ENCODE measurements around the gene ZCCHC24.
A peak's percentile ranks its signal among the peaks of the same experiment; 100 is the strongest.

Gene ZCCHC24

DNA sequence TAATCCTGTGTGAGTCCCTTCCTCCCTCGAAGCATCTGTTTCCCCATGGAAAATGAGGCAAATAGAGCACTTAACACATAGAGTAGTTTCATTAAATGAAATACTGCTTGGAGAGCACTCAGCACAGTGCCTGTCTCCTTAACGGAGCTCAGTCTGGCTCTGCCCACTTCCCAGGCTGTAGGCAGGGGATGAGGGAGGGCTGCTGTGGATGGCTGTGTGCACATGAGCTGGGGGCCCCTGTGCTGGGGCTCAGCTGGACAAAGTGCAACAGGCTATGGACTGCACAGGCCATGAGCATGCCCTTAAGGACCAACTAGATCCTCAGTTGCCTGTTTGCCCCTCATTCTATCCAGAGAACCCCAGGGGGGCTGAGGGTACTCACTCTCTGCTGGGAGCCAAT is 14.5 kb downstream of the ZCCHC24 start:
- no peak overlapping the region for H3K27ac ChIP-seq (ENCODE audit: low read depth, low read length)
- no peak overlapping the region for H2AFZ ChIP-seq (ENCODE audit: low read length, unreplicated experiment)
- H3K4me1 ChIP-seq (ENCODE audit: control insufficient read depth, insufficient read depth, low read length, unreplicated experiment) = peaks cover 47% of the 10 kb centered on the region
- peaks cover 22% of the 10 kb centered on the region for H3K36me3 ChIP-seq (ENCODE audit: insufficient read depth, low read length)
- no peak overlapping the region for H3K4me3 ChIP-seq (ENCODE audit: low read depth, low read length)
- peaks cover 22% of the 10 kb centered on the region for H3K79me2 ChIP-seq (ENCODE audit: control insufficient read depth, insufficient read depth, low read length, unreplicated experiment)
- no peaks in the 10 kb centered on the region for H3K27me3 ChIP-seq (ENCODE audit: insufficient read depth, low read length)

DNA sequence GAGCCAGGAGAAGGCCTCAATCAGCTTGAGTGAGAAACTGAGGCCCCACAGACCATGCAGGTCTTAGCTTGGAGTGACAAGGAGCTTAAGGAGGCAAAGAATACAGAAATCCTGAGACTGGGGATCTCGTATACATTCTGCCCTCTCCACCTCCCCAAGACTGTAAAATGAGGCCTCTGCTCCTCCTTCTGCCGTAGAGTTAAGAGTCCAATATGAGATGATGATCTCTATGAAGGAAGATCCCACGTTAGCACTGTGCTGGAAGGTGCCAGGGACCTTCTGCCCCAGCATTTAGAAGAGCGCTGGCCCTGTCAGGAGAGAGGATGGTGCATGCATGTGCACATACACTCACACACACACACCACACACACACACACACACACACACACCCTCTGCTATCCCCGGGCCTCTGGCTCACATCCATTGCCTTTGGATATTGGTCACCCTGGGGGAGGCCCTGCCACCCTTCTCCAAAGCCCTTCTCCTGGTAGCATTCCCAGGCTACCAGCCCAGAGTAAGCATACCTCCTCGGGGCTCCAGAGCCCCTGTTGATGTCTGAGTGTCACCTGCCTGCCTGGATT is 15.0 kb downstream of the ZCCHC24 start:
- Histone ChIP-seq H3K36me3 (ENCODE audit: insufficient read depth, low read length) (peaks cover 25% of the 10 kb centered on the region), H3K4me3 (ENCODE audit: low read depth, low read length) (no peak overlapping the region), H3K79me2 (ENCODE audit: control insufficient read depth, insufficient read depth, low read length, unreplicated experiment) (peaks cover 20% of the 10 kb centered on the region), H3K27me3 (ENCODE audit: insufficient read depth, low read length) (no peaks in the 10 kb centered on the region), H3K27ac (ENCODE audit: low read depth, low read length) (no peak overlapping the region), H2AFZ (ENCODE audit: low read length, unreplicated experiment) (no peak overlapping the region), H3K4me1 (ENCODE audit: control insufficient read depth, insufficient read depth, low read length, unreplicated experiment) (peaks cover 42% of the 10 kb centered on the region)

DNA sequence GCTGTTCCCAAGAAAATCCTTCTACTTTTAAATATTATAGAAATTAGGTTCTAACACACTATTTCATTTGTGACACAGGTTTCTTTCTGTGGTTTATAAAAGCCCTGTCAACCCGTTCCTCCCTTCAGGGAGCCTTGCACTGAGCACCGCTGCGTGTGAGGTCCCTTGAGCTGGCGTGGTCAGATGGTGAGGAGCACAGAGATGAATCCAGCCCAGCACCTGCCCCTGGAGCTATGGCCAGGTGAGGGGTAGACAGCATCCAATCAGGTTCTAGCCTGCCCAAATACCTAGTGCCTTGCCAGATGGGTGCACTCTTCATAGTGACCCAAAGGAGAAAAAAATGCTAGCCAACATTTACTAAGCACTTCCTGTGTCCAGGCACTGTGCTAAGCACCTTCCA is 15.7 kb downstream of the ZCCHC24 start:
- H3K4me3 ChIP-seq (ENCODE audit: low read depth, low read length) = no peak overlapping the region
- peaks cover 29% of the 10 kb centered on the region for H3K36me3 ChIP-seq (ENCODE audit: insufficient read depth, low read length)
- no peak overlapping the region for H3K27ac ChIP-seq (ENCODE audit: low read depth, low read length)
- H3K4me1 ChIP-seq (ENCODE audit: control insufficient read depth, insufficient read depth, low read length, unreplicated experiment) = peaks cover 37% of the 10 kb centered on the region
- no peaks in the 10 kb centered on the region for H3K27me3 ChIP-seq (ENCODE audit: insufficient read depth, low read length)
- peaks cover 20% of the 10 kb centered on the region for H3K79me2 ChIP-seq (ENCODE audit: control insufficient read depth, insufficient read depth, low read length, unreplicated experiment)
- H2AFZ ChIP-seq (ENCODE audit: low read length, unreplicated experiment) = no peak overlapping the region

DNA sequence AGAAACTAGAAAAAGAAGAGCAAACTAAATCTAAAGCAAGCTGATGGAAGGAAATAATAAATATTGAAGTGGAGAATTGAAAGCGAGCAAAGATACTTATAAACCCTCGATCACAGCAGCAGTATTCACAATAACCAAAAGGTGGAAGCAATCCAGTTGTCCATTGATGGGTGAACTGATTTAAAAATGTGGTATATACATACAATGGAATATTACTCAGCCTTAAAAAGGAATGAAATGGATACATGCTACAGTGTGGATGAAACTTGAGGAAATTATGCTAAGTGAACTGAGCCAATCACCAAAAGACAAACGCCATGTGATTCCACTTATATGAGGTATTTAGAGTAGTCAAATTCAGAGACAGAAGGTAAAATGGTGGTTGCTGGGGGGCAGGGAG is 17.5 kb downstream of the ZCCHC24 start:
- Histone ChIP-seq H3K4me3 (ENCODE audit: low read depth, low read length) (no peak overlapping the region), H3K79me2 (ENCODE audit: control insufficient read depth, insufficient read depth, low read length, unreplicated experiment) (peaks cover 7% of the 10 kb centered on the region), H3K27ac (ENCODE audit: low read depth, low read length) (no peak overlapping the region), H2AFZ (ENCODE audit: low read length, unreplicated experiment) (no peak overlapping the region), H3K27me3 (ENCODE audit: insufficient read depth, low read length) (no peaks in the 10 kb centered on the region), H3K36me3 (ENCODE audit: insufficient read depth, low read length) (peaks cover 29% of the 10 kb centered on the region), H3K4me1 (ENCODE audit: control insufficient read depth, insufficient read depth, low read length, unreplicated experiment) (peaks cover 24% of the 10 kb centered on the region)

DNA sequence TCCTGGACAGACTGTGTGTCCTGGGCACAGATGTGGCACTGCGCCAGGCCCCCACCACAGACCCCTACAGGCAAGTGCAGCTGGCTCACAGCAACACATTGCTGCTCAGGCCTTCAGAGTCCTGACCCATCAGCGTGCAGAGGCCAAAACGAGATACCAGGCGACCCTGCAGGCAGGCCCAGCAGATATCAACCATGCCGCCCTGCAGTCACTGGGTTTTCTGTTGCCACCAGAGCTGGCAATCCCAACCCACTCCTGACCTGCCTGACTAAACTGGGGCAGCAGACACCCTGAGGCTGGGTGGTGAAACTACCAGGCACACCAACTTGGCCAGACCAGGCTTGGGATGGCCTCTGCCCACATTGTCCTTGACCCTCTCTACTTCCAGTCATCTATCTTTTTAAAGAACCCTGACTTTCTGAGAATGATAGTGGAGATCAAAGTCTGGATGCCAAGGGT is 20.3 kb downstream of the ZCCHC24 start:
- no peaks in the 10 kb centered on the region for H3K27me3 ChIP-seq (ENCODE audit: insufficient read depth, low read length)
- peaks cover 4% of the 10 kb centered on the region for H3K79me2 ChIP-seq (ENCODE audit: control insufficient read depth, insufficient read depth, low read length, unreplicated experiment)
- peaks cover 27% of the 10 kb centered on the region for H3K36me3 ChIP-seq (ENCODE audit: insufficient read depth, low read length)
- H3K4me1 ChIP-seq (ENCODE audit: control insufficient read depth, insufficient read depth, low read length, unreplicated experiment) = peaks cover 24% of the 10 kb centered on the region
- no peak overlapping the region for H2AFZ ChIP-seq (ENCODE audit: low read length, unreplicated experiment)
- no peak overlapping the region for H3K27ac ChIP-seq (ENCODE audit: low read depth, low read length)
- no peak overlapping the region for H3K4me3 ChIP-seq (ENCODE audit: low read depth, low read length)

DNA sequence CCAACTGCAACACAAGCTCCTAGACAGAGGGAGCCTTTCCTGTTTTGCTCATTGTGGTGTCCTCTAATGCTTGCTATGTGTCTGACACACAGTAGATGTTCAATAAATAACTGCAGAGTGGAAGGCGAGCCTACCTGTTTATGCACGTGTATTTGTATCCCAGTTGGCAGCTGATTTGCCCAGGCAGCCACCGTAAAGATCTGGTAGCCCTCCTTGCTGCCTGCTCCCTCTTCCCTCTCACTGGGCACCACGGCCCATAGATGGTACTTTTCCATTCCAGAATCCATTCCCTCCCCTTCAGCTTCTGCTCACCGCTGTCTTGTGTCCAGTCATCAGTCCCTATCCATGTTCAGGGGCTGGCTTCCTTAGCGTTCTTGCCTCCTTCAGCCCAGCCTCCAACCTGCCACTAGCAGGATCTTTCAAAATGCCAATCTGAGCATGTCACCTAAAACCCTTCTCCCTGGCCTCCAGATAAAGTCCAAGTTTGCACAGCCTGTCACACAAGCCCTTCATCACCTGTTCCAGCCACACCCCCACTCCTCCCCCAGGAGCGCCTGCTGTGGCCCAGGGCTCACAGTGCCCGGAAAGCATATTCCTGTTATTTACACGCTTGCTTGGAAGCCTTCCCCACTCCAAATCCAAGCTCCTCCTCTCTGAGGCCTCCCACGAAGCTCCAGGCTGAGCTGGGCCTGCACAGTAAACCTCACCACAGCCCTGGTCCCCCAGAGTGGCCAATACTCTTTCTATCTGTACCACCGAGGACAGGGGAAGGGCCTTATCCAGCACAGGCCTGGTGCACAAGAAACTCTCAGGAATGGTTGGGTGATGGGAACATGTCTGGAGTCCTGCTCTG is 21.0 kb downstream of the ZCCHC24 start:
- H3K4me1 ChIP-seq (ENCODE audit: control insufficient read depth, insufficient read depth, low read length, unreplicated experiment) = peaks cover 24% of the 10 kb centered on the region
- H3K4me3 ChIP-seq (ENCODE audit: low read depth, low read length) = no peak overlapping the region
- H3K36me3 ChIP-seq (ENCODE audit: insufficient read depth, low read length) = peaks cover 22% of the 10 kb centered on the region; the same call in 1 of the 2 replicates
- H3K27me3 ChIP-seq (ENCODE audit: insufficient read depth, low read length) = no peaks in the 10 kb centered on the region
- H3K79me2 ChIP-seq (ENCODE audit: control insufficient read depth, insufficient read depth, low read length, unreplicated experiment) = peaks cover 4% of the 10 kb centered on the region
- no peak overlapping the region for H3K27ac ChIP-seq (ENCODE audit: low read depth, low read length)
- no peak overlapping the region for H2AFZ ChIP-seq (ENCODE audit: low read length, unreplicated experiment)

DNA sequence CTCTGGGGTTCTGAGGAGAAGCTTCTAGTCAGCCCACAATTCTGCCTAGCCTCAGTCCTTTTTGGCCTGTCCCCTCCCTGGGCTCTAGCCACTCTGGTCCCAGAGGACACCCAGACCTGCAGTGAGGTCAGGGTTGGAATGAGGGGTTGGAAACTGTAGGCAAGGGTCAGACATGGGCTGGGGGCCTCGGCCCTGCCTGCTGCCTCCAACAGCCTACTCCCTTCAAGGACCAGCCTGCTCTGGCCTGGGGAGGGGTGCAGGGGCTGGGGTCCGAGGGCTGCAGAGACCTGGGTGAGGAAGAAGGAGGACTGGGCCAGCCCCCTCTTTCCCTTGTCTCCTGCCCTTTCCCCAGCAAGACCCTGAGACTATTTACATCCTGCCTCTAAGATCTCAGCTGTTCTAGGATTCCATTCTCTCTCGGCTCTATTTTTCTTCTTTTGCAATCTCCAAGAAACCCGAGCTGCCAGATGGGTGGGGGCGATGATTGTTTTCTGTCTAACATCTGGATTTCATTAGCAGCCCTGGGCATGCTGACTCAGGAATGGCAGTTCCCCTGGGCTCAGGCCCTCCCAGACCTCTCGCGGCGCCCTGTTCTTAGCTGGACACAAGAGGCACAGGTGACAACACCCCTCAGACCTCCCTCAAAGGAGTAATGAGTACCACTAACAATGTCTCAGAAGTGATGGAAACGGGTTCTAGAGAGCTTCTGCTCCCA is 23.1 kb downstream of the ZCCHC24 start:
- Histone ChIP-seq H3K4me3 (ENCODE audit: low read depth, low read length) (0 out of 2 replicates have a peak overlapping the region, but pooled peaks have one; percentile 7), H3K36me3 (ENCODE audit: insufficient read depth, low read length) (peaks cover 15% of the 10 kb centered on the region; the same call in 1 of the 2 replicates), H3K27me3 (ENCODE audit: insufficient read depth, low read length) (no peaks in the 10 kb centered on the region), H3K79me2 (ENCODE audit: control insufficient read depth, insufficient read depth, low read length, unreplicated experiment) (peaks cover 4% of the 10 kb centered on the region), H3K4me1 (ENCODE audit: control insufficient read depth, insufficient read depth, low read length, unreplicated experiment) (peaks cover 29% of the 10 kb centered on the region), H2AFZ (ENCODE audit: low read length, unreplicated experiment) (no peak overlapping the region), H3K27ac (ENCODE audit: low read depth, low read length) (peak overlapping the region; percentile 51)

DNA sequence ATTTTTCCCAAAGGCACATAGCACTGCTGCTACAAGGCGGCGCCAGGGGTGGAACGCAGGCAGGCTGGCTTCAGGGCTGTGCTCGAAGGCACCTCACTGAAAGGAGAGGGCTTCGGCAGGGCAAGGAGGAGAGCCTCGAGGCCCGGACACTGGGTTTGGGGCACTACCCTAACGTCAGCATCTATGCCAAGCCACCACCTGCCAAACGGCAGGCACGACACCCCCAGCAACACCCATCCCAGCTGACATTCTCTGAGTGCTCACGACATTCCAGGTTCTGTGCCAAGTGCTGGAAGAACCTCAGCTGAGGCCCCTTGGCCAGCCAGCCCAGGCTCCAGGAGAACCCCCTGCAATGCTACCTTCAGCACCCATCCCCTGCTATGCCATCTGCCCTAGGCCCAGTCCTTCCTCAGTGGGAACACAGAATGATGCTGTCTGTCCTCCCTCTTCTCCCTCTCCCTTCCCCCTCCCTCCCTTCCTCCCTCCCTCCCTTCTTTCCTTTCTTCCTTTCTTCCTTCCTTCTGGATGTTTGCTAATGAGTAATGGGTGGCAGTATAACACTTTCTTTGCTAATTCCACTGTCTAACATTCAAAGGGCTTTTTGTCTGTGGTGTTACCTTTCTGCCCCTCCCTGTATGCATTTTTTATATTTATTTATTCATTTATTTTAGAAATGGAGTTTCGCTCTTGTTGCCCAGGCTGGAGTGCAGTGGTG is 24.3 kb downstream of the ZCCHC24 start:
- no peak overlapping the region for H2AFZ ChIP-seq (ENCODE audit: low read length, unreplicated experiment)
- no peak overlapping the region for H3K4me3 ChIP-seq (ENCODE audit: low read depth, low read length)
- no peak overlapping the region for H3K27ac ChIP-seq (ENCODE audit: low read depth, low read length)
- 0 out of 2 replicates have a peak, but pooled peaks cover 6% of the 10 kb centered on the region for H3K36me3 ChIP-seq (ENCODE audit: insufficient read depth, low read length)
- no peaks in the 10 kb centered on the region for H3K27me3 ChIP-seq (ENCODE audit: insufficient read depth, low read length)
- peaks cover 29% of the 10 kb centered on the region for H3K4me1 ChIP-seq (ENCODE audit: control insufficient read depth, insufficient read depth, low read length, unreplicated experiment)
- peaks cover 4% of the 10 kb centered on the region for H3K79me2 ChIP-seq (ENCODE audit: control insufficient read depth, insufficient read depth, low read length, unreplicated experiment)

DNA sequence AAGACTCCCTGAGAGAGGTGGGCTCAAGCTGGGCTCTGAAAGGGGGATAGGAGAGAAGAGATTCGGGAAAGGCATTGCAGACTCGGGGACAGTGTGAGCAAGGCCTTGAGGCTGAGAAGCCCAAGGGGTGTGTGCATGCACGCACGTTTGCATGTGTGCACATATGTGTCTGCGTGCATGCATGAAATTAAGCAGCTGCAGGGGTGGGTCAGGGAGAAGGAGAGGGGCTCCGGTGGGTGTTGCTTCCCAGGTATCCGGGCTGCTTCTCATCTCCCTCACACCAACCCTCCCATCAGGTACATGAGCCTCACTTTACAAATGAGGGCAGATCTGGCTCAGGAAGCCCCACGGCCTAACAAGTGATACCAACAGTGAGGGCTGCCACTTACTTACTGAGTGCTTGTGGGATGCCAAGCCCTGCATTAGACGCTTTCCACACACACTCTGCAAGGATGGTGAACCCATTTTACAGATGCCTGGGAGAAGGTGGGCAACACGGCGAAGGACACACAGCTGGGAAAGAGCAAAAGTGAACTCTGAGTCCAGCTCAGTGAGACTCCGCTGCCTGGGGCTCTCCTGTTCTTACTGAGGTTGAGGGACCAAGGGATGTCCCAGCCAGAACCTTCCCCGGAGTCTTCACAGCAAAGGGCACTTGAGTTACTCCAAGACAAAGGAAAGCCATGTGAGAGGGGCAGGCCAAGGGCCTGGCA is 26.4 kb downstream of the ZCCHC24 start:
- Histone ChIP-seq H2AFZ (ENCODE audit: low read length, unreplicated experiment) (no peak overlapping the region), H3K36me3 (ENCODE audit: insufficient read depth, low read length) (no peaks in the 10 kb centered on the region), H3K4me3 (ENCODE audit: low read depth, low read length) (no peak overlapping the region), H3K27ac (ENCODE audit: low read depth, low read length) (no peak overlapping the region), H3K27me3 (ENCODE audit: insufficient read depth, low read length) (no peaks in the 10 kb centered on the region), H3K4me1 (ENCODE audit: control insufficient read depth, insufficient read depth, low read length, unreplicated experiment) (peaks cover 29% of the 10 kb centered on the region), H3K79me2 (ENCODE audit: control insufficient read depth, insufficient read depth, low read length, unreplicated experiment) (peaks cover 2% of the 10 kb centered on the region)

DNA sequence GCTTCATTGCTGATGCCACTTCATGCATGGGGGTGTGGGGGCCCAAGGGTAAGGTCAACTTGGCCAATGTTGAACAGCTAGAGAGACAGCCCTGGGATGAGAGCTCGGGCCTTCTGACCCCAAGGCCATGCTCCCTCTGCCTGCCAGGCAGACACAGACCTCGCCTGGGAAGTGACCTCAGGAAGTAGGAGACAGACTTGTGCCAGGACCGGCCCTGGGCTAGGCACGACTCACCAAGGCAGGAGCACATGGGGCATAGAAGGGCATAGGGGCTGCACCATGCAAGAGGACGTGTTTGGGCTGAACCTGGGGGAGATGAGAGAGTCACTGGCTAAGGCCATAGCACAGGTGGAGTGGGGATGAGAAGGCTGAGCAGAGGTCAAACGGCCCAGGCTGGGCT is 27.1 kb downstream of the ZCCHC24 start:
- H3K27me3 ChIP-seq (ENCODE audit: insufficient read depth, low read length) = no peaks in the 10 kb centered on the region
- H3K4me1 ChIP-seq (ENCODE audit: control insufficient read depth, insufficient read depth, low read length, unreplicated experiment) = peaks cover 29% of the 10 kb centered on the region
- no peak overlapping the region for H3K27ac ChIP-seq (ENCODE audit: low read depth, low read length)
- peaks cover 2% of the 10 kb centered on the region for H3K79me2 ChIP-seq (ENCODE audit: control insufficient read depth, insufficient read depth, low read length, unreplicated experiment)
- no peak overlapping the region for H3K4me3 ChIP-seq (ENCODE audit: low read depth, low read length)
- H3K36me3 ChIP-seq (ENCODE audit: insufficient read depth, low read length) = no peaks in the 10 kb centered on the region
- H2AFZ ChIP-seq (ENCODE audit: low read length, unreplicated experiment) = no peak overlapping the region
